Motor neuron (in vitro differentiated cells): ENCODE measurements around the gene TTC33. TPM values are rescaled to one million over a fixed set of nuclear protein-coding genes. Genes with fewer than 3 reads are reported as not detected.
"Not testable (repeated sequence)": the region's sequence is repeated elsewhere in the genome, so short reads cannot be mapped to it uniquely, and the experiment has no call there.

Source experiments
- ATAC-seq, 8 experiments: fragments of 200-7000 bp; cut with Tn5 transposase; replicated peaks in 6 of 8; 2 replicates each; pipeline ENCODE4 v1.8.0; 2021; ENCODE audit warnings: mild to moderate bottlenecking in 8 of 8, moderate library complexity in 8 of 8
- H3K27ac ChIP-seq, 2 donors: fragments of 250-450 bp; sonication (Bioruptor Pico); 2 replicates each; pipeline ENCODE4 v1.9.0; 2021; ENCODE audit warnings: antibody characterized with exemption in 2 of 2, mild to moderate bottlenecking in 2 of 2, moderate library complexity in 1 of 2
- H3K4me1 ChIP-seq, 2 donors: fragments of 250-450 bp; sonication (Bioruptor Pico); replicated peaks in 1 of 2; 2 replicates each; pipeline ENCODE4 v1.6.1; 2021; ENCODE audit warnings: antibody characterized with exemption in 2 of 2, mild to moderate bottlenecking in 2 of 2, moderate library complexity in 1 of 2
- H3K4me3 ChIP-seq, 5 donors: fragments of 250-450 bp; sonication (Bioruptor Pico); 2 replicates each; pipeline ENCODE4 v1.9.0; 2021; ENCODE audit warnings: antibody characterized with exemption in 5 of 5, mild to moderate bottlenecking in 5 of 5, moderate library complexity in 4 of 5
- WGBS, 10 experiments: fragments of 450-650 bp; shearing (Covaris generic); methylation state at CpG; one replicate each; pipeline ENCODE4 v1.0.0; 2022; 5-methylcytosine and 5-hydroxymethylcytosine counted together
- in situ Hi-C, 9 experiments: fragments of 400-800 bp; cut with MboI; loops; one replicate each; pipeline ENCODE4 v1.15.0; 2021; ENCODE audit warnings: low sequenced_read_pairs in 9 of 9, low pct_unique_long_range_greater_than_20kb in 2 of 9; ENCODE audit not compliant: unreplicated experiment in 9 of 9
- total RNA-seq, 8 experiments: library from RNA; unstranded; fragments of 300-600 nt; gene quantifications; 2 replicates each; pipeline versions ENCODE4 v1.2.3 to v1.2.4, GENCODE V29; 2022

Gene TTC33
- total RNA-seq, 8 experiments from 2014 or later: 6.8 to 25.5 (median 16.5) TPM

- no peak overlapping the region for H3K27ac ChIP-seq
Observed at GRCh38 chr5:40570408-40571129, 185.2 kb downstream of the TTC33 start.

DNA sequence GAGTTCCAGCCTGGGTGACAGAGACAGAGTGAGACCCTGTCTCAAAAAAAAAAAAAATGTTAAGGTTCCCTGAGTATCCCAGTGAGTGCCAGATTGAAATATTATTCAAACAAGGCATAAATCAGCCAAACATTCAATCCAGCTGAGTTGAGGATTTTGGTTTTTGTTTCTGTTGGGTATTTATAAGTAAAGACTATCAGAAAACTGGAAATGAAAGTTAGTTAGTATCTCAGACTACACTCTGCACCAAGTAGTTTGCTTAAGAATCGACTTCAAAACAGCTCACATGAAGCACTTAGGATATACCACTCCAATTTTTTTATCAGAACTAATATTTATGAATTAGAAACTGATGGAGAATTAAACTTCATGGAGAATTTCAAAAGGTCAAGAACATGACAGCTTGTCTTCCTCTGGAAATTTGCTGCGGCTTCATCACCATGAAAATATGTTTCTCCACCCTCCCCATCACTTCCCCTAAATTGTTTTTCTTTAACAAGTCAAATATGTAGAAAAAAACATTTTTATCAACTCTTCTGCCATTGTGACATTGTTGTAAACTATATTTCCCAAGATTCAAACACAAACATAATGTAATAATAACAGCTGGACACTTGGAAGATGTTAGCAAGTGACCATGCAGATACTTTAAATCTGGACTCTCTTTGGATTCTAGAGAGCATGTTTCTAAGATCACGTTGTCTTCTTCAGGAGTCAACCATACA lies 186.1 kb downstream of the TTC33 start:
- 11 to 100% (median 48%) methylated on average over 1 to 3 of the region's 3 CpGs for WGBS, 10 experiments
- ATAC-seq: no peak
- in situ Hi-C loops: no loop called here

More at GRCh38 chr5:40570408-40571129, 185.2 kb downstream of the TTC33 start:
- in situ Hi-C loops: no loop called here
- Histone ChIP-seq H3K4me1 (no peaks in the 10 kb centered on the region), H3K4me3 (no peak overlapping the region)
- 33 to 100% (median 100%) methylated on average over 1 of the region's 2 CpGs; no CpG with 5 or more reads in 3 of the 10 experiments for WGBS, 10 experiments
- ATAC-seq: peak in 4 of 8 experiments; percentile 66 to 91 (median 86)

DNA sequence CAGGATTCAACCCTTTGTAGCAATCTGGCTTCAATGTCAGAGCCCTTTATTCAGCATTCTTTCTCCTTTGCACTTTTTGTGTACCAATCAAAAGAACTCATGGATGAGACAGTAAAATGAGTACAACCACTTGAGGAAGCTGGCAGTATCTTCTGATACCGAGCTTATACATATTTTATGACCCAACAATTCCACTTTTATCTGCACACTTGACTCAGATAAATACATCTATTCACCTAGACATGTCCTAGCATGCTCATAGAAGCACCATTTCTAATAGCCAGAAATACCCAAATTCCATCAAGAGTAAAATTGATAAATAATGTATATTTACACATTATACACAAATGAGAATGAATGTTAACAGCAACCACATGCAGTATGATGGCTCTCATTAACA lies 187.2 kb downstream of the TTC33 start:
- ATAC-seq: no peak
- no peaks in the 10 kb centered on the region for H3K4me1 ChIP-seq
- H3K4me3 ChIP-seq: no peak overlapping the region
- WGBS, 10 experiments: 20 to 100% (median 51%) methylated on average over 1 of the region's 1 CpG; no CpG with 5 or more reads in 4 of the 10 experiments
- in situ Hi-C loops: no loop called here
- H3K27ac ChIP-seq: no peak overlapping the region

More for the DNA sequence above, 186.1 kb downstream of the TTC33 start:
- no peak overlapping the region for H3K4me3 ChIP-seq
- H3K27ac ChIP-seq: no peak overlapping the region
- no peaks in the 10 kb centered on the region for H3K4me1 ChIP-seq

- H3K4me3 ChIP-seq, H3K27ac ChIP-seq, in situ Hi-C loops, H3K4me1 ChIP-seq, ATAC-seq: not testable (repeated sequence)
Observed at GRCh38 chr5:40563173-40563572, 192.6 kb downstream of the TTC33 start.

GRCh38 chr5:40560474-40561110 lies 195.2 kb downstream of the TTC33 start:
- no peak for ATAC-seq
- in situ Hi-C loops: no loop called here
- no peak overlapping the region for H3K4me3 ChIP-seq
- WGBS, 10 experiments: 55 to 93% (median 74%) methylated on average over 2 to 3 of the region's 4 CpGs; no CpG with 5 or more reads in 2 of the 10 experiments
- no peaks in the 10 kb centered on the region for H3K4me1 ChIP-seq
- no peak overlapping the region for H3K27ac ChIP-seq

- no peaks in the 10 kb centered on the region for H3K4me1 ChIP-seq
- in situ Hi-C loops: no loop called here
- no peak overlapping the region for H3K27ac ChIP-seq
- no peak for ATAC-seq
- H3K4me3 ChIP-seq: no peak overlapping the region
Observed at GRCh38 chr5:40559306-40559705, 196.5 kb downstream of the TTC33 start.

- WGBS, 10 experiments: 0 to 100% (median 50%) methylated on average over 1 of the region's 1 CpG; no CpG with 5 or more reads in 5 of the 10 experiments
- in situ Hi-C loops: no loop called here
- Histone ChIP-seq H3K27ac (no peak overlapping the region), H3K4me1 (no peaks in the 10 kb centered on the region), H3K4me3 (no peak overlapping the region)
- ATAC-seq: peak in 1 of 8 experiments; percentile 24
Observed at GRCh38 chr5:40557501-40557900, 198.3 kb downstream of the TTC33 start.

DNA sequence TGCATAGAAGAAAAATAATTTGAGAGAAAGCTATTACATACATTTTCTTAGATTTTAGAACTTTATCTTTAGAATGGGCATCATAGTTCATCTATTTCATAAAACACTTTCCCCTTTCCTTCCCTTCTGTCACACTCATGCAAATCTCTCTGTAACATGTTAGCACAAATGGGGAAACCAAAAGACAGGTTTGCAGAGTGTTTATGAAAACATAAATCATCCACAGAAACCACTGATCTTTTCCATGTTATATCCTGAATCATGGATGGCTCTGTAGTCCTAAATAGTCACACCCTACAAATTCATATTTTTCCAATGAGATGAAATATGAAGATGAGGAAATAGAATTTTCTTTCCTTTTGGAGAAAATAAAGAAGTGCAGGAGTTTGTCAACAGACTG lies 198.9 kb downstream of the TTC33 start:
- ATAC-seq: no peak
- no peaks in the 10 kb centered on the region for H3K4me1 ChIP-seq
- no peak overlapping the region for H3K4me3 ChIP-seq
- no peak overlapping the region for H3K27ac ChIP-seq
- in situ Hi-C loops: no loop called here

DNA sequence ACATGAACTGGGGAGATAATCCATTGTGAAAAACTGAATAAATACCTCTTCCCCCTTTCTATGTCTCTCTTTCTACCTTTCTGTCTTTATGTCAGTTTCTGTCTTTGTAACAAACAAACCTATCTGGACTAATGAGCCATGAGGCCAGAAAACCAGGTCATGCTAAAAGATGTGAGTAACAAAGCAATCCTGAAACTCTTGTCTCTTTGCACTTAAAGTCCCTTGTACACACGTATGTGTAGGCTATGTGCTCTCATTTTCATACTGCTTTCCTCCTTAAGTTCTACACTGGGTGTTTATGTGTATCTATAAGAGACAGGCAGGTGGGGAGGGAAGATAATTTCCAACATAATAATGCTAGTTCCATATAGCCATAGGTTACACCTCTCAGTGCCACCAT lies 199.9 kb downstream of the TTC33 start:
- ATAC-seq: no peak
- H3K4me1 ChIP-seq: no peaks in the 10 kb centered on the region
- no peak overlapping the region for H3K4me3 ChIP-seq
- in situ Hi-C loops: no loop called here
- H3K27ac ChIP-seq: no peak overlapping the region
- 40 to 100% (median 83%) methylated on average over 1 of the region's 1 CpG; no CpG with 5 or more reads in 3 of the 10 experiments for WGBS, 10 experiments

GRCh38 chr5:40554813-40555212 lies 200.9 kb downstream of the TTC33 start:
- WGBS, 10 experiments: 0 to 100% (median 66%) methylated on average over 1 of the region's 1 CpG; no CpG with 5 or more reads in 4 of the 10 experiments
- ATAC-seq: no peak
- in situ Hi-C loops: no loop called here
- Histone ChIP-seq H3K4me3 (no peak overlapping the region), H3K27ac (no peak overlapping the region), H3K4me1 (no peaks in the 10 kb centered on the region)

DNA sequence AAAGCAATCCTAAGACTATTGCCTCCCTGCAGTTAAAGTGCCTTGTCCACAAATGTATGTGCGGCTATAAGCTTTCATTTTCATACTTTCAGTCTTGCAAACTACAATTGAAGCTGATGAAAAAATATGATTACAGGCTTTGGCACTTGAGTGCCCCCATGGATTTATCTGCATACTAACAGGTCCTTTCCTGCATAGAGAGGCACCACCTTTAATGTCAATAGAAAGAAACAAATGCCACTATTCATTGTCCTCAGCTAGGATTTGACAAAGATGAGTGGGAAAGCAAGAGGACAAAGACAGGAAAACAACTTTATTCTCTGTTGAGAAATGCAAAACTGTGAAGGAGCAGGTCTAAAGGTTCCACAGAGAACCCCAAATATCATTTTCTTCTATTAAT lies 201.7 kb downstream of the TTC33 start:
- 67 to 100% (median 100%) methylated on average over 1 of the region's 1 CpG; no CpG with 5 or more reads in 5 of the 10 experiments for WGBS, 10 experiments
- ATAC-seq: peak in 1 of 8 experiments; percentile 68
- in situ Hi-C loops: no loop called here
- Histone ChIP-seq H3K4me3 (no peak overlapping the region), H3K4me1 (no peaks in the 10 kb centered on the region), H3K27ac (no peak overlapping the region)

GRCh38 chr5:40552981-40553380 lies 202.8 kb downstream of the TTC33 start:
- in situ Hi-C loops: no loop called here
- H3K4me1 ChIP-seq: no peaks in the 10 kb centered on the region
- WGBS, 10 experiments: 89 to 100% (median 100%) methylated on average over 1 to 2 of the region's 3 CpGs; no CpG with 5 or more reads in 3 of the 10 experiments
- H3K27ac ChIP-seq: no peak overlapping the region
- ATAC-seq: no peak
- H3K4me3 ChIP-seq: no peak overlapping the region
